Limb (tissue), 2 donors: ENCODE results near the gene EN2.

Experiments
- DNase-seq, 2 donors: peaks; one replicate each; pipeline ENCODE4 v3.0.0-alpha.2; 2016; ENCODE audit errors: extremely low spot score in 2 of 2

Gene EN2

GRCh38 chr7:155450558-155450969 is 7.4 kb upstream of the EN2 start:
- no peak for DNase-seq

DNA sequence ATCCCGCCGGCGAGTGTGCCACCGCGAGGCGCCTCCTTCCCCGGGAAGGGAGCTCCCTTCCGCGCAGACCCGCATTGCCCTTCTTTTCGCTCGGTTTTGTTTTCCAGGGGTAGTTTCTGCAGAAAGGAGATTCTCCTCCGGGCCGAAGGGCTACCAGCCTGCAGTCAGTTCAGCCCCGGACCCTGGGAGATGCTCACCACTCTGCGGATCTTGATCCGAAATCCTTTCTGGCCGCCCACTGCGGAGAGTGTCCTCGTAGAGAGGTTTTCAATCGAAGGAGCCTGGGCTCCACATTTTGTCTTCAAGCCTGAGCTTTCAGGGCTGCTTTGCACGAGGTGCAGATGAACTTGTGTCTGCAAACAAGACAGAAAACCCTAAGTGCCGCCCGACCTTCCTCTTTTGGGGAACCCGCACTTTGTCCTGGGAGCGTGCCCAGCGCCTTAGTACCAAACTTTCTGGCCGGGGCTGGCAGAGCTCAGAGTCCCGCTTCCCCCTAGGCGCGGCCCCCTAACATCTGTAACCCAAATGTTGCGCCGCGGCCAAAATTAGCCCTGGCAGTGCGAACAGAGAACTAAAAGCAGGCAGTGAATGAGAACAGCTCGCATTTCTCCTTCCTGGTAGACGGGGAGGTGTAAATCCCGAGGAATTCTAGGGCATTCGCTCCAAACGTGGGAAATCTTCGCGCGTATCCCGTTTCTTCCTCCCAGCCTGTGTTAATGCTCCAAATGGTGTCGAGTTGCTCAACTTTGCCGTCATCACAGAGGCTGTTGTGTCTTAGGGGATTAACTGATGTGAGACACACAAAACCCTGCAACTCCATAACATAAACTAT is 6.7 kb upstream of the EN2 start:
- DNase-seq: peak; percentile 64 to 66

- no peak for DNase-seq
Observed at GRCh38 chr7:155451840-155452239, 6.1 kb upstream of the EN2 start.

GRCh38 chr7:155452505-155453295 is 5.2 kb upstream of the EN2 start:
- no peak for DNase-seq

DNA sequence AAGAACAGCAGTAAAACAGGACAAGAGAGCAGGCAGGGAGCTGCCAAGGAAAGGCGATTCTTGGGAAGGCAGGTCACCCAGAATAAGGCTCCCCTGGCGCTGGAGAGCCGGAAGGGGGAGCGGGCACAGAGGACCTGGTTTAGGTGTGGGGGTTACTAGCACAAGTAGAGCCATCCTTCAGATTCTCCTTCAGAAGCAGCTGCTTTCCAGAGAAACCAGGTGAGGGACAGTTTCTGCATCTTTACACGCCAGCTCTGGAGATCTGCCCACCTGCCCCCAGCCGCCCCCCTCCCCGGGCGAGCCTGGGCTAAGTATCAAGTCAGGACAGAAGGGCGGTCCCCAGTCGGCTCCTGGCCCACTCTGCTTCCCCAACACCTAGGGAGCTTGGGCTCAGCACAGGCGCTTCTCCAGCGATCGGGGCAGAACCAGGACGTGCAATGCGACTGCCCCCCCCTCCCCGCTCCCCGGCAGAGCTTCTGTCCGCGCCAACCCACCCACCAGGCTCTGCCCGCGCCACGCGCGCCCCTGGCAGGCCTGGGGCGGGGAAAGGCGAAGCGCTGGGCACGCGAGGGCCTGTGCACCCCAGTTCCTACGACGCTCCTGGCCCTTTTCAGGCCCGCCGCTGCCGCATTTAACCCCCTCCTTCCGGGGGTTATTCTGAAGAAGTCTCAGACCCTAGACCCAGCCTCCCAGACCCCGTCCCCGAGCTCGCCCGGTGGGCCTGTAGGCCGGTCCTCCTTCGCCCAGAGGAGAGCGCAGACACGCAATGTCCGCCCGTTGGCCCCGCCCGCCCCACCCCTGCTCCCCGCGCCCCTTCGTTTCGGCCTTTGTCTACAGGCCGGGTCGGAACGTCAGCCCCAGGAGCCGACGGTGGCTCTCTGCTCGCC is 4.4 kb upstream of the EN2 start:
- no peak for DNase-seq

GRCh38 chr7:155454183-155455112 is 3.5 kb upstream of the EN2 start:
- peak in 1 of 2 donors; percentile 62 for DNase-seq

DNA sequence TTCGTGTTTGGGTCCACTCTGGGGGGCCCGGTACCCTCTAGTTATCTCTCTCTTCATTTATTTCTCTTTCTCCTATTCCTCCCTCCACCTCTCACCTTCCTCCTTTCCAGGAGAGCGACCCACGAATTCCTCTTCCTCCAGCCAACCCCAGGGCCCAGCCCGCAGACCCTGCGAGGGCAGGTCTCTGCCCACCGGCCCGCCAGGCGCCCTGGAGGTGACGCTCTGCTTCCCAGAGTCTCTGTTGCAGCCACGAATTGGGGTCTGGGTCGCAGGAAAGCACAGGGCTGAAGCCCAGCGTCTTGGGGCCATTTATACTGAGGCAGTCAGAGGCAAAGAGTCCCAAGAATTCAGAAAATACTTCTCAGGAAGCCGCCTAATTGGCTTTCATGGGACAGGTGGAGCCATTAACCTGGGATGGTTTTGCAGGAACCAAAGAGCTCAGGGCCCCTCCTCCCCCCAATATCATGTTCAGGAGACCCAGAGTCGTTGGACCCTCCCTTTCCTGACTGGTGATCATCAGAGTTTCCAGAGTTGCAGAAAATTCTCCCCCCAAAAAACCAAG is 2.7 kb upstream of the EN2 start:
- no peak for DNase-seq

DNA sequence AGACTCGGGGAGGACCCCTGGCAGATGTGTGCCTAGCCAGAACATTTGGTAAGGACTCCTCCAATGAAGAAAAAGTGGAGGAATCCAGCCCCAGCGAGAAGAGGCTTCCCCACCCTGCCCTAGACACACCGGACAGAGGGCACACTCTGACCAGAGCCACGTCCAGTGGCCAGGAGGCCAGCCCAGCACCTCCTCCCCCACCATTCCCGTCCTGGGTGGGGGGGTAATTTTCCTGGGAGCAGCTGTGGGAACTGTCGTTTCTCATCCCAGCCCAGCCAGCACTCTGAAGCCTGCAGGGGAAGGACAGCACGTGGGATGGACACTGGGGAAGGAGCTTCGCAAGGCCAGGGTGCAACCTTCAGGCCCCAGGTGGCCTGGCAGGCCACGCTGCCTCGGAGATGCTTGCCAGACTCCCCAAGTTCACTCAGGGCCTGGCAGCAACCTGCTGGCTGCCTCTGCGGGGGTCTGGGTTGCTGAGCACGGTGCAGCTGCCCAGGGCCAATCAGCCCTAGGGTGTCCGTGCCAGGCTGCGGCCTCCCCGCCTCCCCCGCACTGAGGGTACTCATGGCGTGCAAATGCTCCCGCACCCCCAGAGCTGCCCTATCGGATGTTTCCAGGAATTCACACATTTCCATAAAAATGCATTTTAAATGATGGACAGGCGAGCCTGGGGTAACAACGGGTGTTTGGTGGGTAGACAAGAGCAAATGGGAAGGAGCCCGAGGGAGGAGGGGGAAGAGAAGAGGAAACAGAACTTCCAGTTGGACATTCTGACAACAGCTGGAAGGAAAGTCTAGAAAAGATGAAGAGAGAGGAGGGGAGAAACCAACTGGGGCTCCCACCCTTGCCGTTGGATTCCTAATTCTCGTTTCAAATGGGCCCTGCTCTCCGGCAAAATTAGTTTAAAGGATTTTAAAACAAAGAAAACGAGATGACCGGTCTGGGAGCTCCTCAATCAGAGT is 1.9 kb upstream of the EN2 start:
- DNase-seq: peak in 1 of 2 donors; percentile 49

DNA sequence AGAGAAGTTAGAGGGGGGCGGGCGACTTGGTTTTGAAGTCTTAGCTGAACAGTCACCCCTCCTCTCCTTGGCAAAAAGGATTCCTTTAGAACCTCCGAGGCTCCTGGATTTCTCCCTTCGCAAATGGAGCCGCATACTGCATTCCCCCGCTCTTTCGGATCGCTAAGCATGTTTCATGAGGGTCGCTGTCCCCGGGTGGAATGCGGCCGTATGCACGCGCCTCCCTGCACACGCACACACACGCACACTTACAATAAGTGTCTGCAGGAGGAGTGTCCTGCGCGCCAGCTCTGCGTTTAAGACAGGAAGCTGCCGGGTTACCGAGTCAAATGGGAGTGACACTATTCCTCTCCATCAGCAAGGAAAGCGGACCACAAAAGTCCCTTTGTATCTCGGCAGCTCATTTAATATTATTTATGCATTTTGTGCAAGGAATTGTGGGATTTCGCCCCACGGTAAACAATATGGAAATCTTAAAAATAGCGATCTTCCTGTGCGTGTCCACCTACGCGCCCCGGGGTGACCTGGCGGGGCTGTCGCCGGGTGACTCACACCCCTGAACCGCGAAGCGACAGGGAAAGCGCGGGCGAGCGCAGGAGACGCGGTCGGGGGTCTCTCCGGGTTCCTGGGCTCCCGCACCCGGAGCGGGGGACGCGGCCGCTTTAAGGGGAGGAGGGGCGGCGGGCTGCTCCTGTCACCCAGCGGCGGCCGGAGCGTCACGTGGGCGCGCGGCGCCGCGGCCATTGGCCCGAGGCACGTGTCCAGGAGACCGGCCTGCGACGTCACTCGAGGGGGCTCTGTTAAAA is 988 bp upstream of the EN2 start:
- peak; percentile 81 to 88 for DNase-seq

GRCh38 chr7:155457544-155458110 is 302 bp upstream of the EN2 start:
- DNase-seq: no peak

DNA sequence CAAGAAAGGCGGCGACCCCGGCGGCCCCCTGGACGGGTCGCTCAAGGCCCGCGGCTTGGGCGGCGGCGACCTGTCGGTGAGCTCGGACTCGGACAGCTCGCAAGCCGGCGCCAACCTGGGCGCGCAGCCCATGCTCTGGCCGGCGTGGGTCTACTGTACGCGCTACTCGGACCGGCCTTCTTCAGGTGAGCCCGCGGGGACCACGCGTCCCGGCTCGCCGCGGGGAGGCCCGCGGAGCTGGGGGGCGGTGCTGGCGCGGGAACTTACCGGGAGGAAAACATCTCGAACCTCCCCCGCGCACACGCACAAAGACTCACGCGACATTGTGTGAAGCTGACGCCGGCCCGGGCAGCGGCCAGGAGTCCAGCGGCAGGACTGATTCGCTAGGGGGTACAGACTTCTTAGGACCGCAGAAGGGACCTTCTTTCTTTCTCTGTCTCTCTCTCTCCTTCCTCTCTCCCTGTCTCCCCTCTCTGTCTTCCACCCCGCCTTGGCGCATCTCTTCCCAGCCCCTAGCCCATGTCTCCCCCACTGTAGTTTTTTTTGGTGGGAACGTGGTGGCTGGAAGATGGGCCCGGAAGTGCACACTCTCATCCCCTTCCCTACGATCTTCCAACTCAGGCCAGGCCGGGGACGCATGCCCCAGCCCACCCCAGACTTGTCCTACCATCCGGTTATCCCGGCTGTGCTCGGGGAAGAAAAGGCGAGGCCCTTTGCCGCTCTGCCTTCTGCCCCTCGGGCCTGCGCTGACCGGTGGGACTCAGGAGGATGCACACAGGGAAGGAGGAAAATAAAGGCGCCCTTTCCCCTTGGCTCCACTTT is 1.2 kb downstream of the EN2 start:
- DNase-seq: no peak

- DNase-seq: no peak
Observed at GRCh38 chr7:155459700-155460461, 2.0 kb downstream of the EN2 start.

DNA sequence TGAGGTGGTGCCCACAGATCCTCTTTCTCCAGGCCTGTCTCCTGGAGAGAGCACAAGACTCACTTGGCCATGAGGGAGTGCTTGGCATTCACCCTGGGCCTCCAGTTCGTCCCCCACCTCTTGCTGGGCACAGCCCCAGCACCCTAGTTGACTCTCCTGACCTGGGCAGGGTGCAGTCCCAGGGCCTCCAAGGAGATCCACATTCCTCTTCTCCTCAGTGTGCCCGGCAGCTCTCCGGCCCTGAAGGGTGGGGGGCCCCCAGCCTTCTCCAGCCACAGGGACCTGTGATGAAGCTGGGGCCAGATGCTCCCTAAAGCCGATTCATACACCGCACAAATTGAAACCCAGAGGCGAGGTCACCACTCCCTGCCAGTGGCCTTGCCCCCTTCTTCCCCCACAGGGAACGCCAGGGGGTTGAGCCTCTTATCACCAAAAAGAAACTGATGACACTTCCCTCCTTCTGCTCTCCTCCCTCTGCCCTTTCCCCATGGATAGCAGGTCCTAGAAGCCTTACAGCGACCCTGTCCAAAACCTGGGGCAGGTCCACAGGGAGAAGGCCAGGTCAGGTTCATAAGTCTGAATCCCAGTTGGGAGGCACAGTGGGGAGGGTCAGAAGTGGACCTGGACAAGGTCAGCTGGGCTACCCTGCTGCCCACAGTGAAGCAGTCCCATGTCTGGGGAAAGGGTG is 3.1 kb downstream of the EN2 start:
- DNase-seq: no peak

DNA sequence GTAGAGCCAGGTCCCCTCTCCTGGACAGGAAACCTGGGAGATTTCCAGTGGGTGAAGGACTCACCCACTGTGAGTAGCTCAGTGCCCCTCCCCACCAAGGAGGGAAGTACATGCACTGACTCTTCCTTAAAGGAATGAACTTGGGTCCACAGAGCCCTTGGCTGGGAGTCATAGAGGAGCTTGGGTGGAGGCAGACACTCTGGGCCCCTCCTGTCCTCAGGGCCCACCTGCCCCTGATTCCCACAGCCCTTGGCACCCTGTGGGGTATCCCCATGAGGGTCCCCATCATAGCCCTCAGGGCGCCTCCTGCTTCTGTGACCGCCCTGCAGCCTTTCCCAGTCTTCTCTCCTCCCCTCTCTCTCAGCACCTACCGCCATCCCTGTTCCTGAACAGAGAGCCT is 3.7 kb downstream of the EN2 start:
- no peak for DNase-seq

DNA sequence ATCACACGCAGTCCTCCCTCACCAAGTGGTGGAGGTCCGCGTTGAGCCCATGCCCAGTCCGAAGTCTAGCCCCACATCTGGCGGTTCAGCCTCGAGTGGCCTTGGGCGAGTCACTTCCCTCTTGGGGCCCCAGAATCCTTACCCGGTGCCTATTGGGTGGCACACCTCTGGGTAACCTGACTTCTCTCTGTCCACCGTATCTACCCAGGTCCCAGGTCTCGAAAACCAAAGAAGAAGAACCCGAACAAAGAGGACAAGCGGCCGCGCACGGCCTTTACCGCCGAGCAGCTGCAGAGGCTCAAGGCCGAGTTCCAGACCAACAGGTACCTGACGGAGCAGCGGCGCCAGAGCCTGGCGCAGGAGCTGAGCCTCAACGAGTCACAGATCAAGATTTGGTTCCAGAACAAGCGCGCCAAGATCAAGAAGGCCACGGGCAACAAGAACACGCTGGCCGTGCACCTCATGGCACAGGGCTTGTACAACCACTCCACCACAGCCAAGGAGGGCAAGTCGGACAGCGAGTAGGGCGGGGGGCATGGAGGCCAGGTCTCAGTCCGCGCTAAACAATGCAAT is 4.3 kb downstream of the EN2 start:
- no peak for DNase-seq
